Measurements from ENCODE around the gene ZMIZ1. TPM values are rescaled to one million over a fixed set of nuclear protein-coding genes. Genes with fewer than 3 reads are reported as not detected.

The ZMIZ1 gene
- total RNA-seq, 2 experiments from 2014 or later: 14.6 to 15.5 TPM

DNA sequence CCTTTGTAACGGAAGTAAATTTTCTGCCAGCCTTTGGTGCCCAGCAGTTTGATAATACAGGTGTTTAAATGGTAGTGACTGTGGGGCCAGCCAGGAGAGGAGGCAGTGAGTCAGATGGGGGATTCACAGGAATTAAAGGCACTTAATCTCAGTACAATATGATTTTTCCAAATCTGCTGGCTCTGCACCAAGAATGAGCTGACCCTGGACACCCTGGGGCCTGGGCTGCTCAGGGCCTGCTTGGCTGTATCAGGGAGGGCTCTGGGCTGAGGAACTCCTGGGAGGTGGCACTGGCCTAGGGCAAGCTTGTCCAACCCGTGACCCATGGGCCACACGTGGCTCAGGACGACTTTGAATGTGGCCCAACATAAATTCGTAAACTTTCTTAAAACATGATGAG lies 104.1 kb downstream of the ZMIZ1 start:
- ATAC-seq (ENCODE audit: poor library complexity) (no peak), DNase-seq (no peak)
- Histone ChIP-seq H3K4me3 (ENCODE audit: low read length) (no peak overlapping the region), H3K4me1 (ENCODE audit: insufficient read depth, low read length) (no peaks in the 10 kb centered on the region), H3K9me3 (ENCODE audit: control insufficient read depth in 1 of 2, insufficient read depth in 1 of 2, low read length in 2 of 2) (no peaks in the 10 kb centered on the region), H3K27me3 (ENCODE audit: control insufficient read depth in 1 of 2, insufficient read depth in 2 of 2, low read length in 2 of 2) (no peaks in the 10 kb centered on the region), H3K27ac (ENCODE audit: low read depth in 1 of 2, low read length in 2 of 2) (no peak overlapping the region), H3K36me3 (ENCODE audit: insufficient read depth, low read length) (no peaks in the 10 kb centered on the region)
- POLR2A ChIA-PET: no interaction called here
- intact Hi-C loops (cut with DNase I, micrococcal nuclease): no loop called here
- TF ChIP-seq, protein P1, sequence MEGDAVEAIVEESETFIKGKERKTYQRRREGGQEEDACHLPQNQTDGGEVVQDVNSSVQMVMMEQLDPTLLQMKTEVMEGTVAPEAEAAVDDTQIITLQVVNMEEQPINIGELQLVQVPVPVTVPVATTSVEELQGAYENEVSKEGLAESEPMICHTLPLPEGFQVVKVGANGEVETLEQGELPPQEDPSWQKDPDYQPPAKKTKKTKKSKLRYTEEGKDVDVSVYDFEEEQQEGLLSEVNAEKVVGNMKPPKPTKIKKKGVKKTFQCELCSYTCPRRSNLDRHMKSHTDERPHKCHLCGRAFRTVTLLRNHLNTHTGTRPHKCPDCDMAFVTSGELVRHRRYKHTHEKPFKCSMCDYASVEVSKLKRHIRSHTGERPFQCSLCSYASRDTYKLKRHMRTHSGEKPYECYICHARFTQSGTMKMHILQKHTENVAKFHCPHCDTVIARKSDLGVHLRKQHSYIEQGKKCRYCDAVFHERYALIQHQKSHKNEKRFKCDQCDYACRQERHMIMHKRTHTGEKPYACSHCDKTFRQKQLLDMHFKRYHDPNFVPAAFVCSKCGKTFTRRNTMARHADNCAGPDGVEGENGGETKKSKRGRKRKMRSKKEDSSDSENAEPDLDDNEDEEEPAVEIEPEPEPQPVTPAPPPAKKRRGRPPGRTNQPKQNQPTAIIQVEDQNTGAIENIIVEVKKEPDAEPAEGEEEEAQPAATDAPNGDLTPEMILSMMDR (IDR thresholded peaks at IDR 0.05): no peak
- CTCF ChIA-PET: interaction anchor here (1.4 kb wide), 1 partner anchor 30 kb away, joined by 3 read pairs; no protein-coding TSS in a partner anchor
- Mint-ChIP-seq H3K27me3 (no peaks in the 10 kb centered on the region), H3K36me3 (ENCODE audit: low read depth) (peaks cover 5% of the 10 kb centered on the region), H3K27ac (no peak overlapping the region), H3K4me1 (ENCODE audit: low read depth) (no peaks in the 10 kb centered on the region), H3K9me3 (no peaks in the 10 kb centered on the region), H3K4me3 (no peak overlapping the region)

DNA sequence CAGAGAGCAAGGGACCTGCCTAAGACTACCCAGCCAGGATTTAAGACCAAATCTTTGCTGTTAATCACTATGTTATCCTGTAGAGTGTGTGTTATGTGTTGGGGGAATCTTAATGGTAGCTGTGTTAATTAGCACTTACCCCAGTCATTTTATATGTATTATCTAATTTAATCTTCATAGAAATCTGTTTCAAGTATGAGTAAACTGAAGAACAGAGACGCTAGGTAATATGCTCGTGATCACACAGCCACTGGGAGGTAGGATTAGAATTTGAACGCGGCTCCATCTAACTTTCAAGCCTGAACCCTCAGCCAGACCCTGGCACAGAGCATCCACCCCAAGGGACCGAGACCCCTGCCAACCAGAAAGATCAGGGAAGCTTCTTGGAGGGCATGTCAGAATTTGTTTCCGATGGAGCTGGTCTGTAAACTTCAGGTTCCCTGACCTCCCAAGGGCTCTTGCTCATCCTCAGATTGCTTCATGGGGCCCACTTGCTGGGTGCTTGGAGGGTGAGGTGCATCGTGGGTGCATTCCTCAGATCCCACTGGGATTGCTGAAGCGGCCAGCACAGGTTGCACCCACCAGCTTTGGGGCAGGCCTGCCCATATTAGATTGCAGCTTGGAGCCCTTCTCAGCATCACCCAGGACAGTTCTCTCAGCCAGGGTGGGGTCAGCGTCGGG lies 105.0 kb downstream of the ZMIZ1 start:
- Mint-ChIP-seq H3K4me1 (ENCODE audit: low read depth) (no peaks in the 10 kb centered on the region), H3K27me3 (no peaks in the 10 kb centered on the region)

DNA sequence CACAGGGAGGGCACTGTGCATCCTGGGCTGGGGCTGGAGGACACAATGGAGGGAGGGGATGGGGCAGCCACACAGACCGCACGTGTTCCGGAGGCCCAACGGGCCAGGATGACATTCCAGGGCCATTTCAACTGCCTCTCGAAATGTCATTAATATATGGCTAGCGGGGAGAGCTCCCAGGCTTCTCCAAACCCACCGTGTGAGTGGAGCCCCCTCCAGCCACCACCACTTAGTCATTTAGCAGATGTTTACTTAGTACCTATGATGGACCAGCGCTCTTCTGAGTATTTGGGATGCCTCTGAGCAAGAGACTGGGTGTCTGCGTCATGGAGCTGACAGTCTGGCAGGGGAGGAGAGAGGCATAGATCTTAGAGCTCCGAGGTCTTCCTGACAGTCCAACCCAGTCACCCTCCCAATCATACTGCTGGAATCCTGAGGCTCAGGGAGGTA lies 107.3 kb downstream of the ZMIZ1 start:
- Mint-ChIP-seq H3K4me1 (ENCODE audit: low read depth) (no peaks in the 10 kb centered on the region), H3K4me3 (no peak overlapping the region), H3K27ac (no peak overlapping the region), H3K27me3 (no peaks in the 10 kb centered on the region), H3K36me3 (ENCODE audit: low read depth) (no peaks in the 10 kb centered on the region), H3K9me3 (no peaks in the 10 kb centered on the region)
- TF ChIP-seq, protein P1 (IDR thresholded peaks at IDR 0.05): no peak
- intact Hi-C loops (cut with DNase I, micrococcal nuclease): no loop called here
- H3K4me1 ChIP-seq (ENCODE audit: insufficient read depth, low read length): no peaks in the 10 kb centered on the region
- no peaks in the 10 kb centered on the region for H3K27me3 ChIP-seq (ENCODE audit: control insufficient read depth in 1 of 2, insufficient read depth in 2 of 2, low read length in 2 of 2)
- ATAC-seq (ENCODE audit: poor library complexity) (no peak), DNase-seq (no peak)
- ChIA-PET CTCF (no interaction called here), POLR2A (no interaction called here)
- no peak overlapping the region for H3K4me3 ChIP-seq (ENCODE audit: low read length)
- no peaks in the 10 kb centered on the region for H3K36me3 ChIP-seq (ENCODE audit: insufficient read depth, low read length)
- H3K9me3 ChIP-seq (ENCODE audit: control insufficient read depth in 1 of 2, insufficient read depth in 1 of 2, low read length in 2 of 2): no peaks in the 10 kb centered on the region
- no peak overlapping the region for H3K27ac ChIP-seq (ENCODE audit: low read depth in 1 of 2, low read length in 2 of 2)

More for the DNA sequence above, 105.0 kb downstream of the ZMIZ1 start:
- ChIA-PET CTCF (interaction anchor here (1.4 kb wide), 1 partner anchor 29 kb away, joined by 3 read pairs; no protein-coding TSS in a partner anchor), POLR2A (no interaction called here)
- no peak overlapping the region for H3K4me3 ChIP-seq (ENCODE audit: low read length)
- no peaks in the 10 kb centered on the region for H3K27me3 ChIP-seq (ENCODE audit: control insufficient read depth in 1 of 2, insufficient read depth in 2 of 2, low read length in 2 of 2)
- H3K27ac Mint-ChIP-seq: no peak overlapping the region
- H3K36me3 ChIP-seq (ENCODE audit: insufficient read depth, low read length): no peaks in the 10 kb centered on the region
- no peaks in the 10 kb centered on the region for H3K4me1 ChIP-seq (ENCODE audit: insufficient read depth, low read length)
- H3K36me3 Mint-ChIP-seq (ENCODE audit: low read depth): no peaks in the 10 kb centered on the region
- TF ChIP-seq, protein P1 (IDR thresholded peaks at IDR 0.05): no peak
- ATAC-seq (ENCODE audit: poor library complexity) (no peak), DNase-seq (no peak)
- H3K27ac ChIP-seq (ENCODE audit: low read depth in 1 of 2, low read length in 2 of 2): no peak overlapping the region
- no peaks in the 10 kb centered on the region for H3K9me3 Mint-ChIP-seq
- intact Hi-C loops (cut with DNase I, micrococcal nuclease): no loop called here
- H3K4me3 Mint-ChIP-seq: no peak overlapping the region
- no peaks in the 10 kb centered on the region for H3K9me3 ChIP-seq (ENCODE audit: control insufficient read depth in 1 of 2, insufficient read depth in 1 of 2, low read length in 2 of 2)

All from CD4-positive, alpha-beta T cell (primary cell).